GM13977 (cell line): ENCODE data around the gene ANAPC7.
"Not testable (repeated sequence)": the region's sequence is repeated elsewhere in the genome, so short reads cannot be mapped to it uniquely, and the experiment has no call there.

ENCODE experiments used
- DNase-seq: peaks from one replicate; pipeline ENCODE4 v3.0.0; 2012; ENCODE audit warnings: low spot score
- CTCF ChIP-seq: IDR thresholded peaks from 2 replicates; pipeline ENCODE4 v1.5.1; 2012; ENCODE audit warnings: mild to moderate bottlenecking, control low read depth; ENCODE audit not compliant: insufficient read depth; ENCODE audit errors: extremely low read depth, missing control alignments
- in situ Hi-C: fragments of 300-500 bp; cut with MboI; formaldehyde crosslinking; loops from one replicate; pipeline ENCODE4 v1.12.0; 2022; ENCODE audit warnings: low sequenced_read_pairs, low pct_unique_long_range_greater_than_20kb, mixed read lengths, inconsistent platforms; ENCODE audit not compliant: unreplicated experiment

ANAPC7 gene

GRCh38 chr12:110403146-110403975 lies at the start of gene ANAPC7:
TSS of gene ANAPC7 (minus strand) at chr12:110403708. CDS start at chr12:110403627, 81 bp downstream.
- TF ChIP-seq CTCF, result no peak
- in situ Hi-C loops, result no loop called here
- peak; percentile 90 for DNase-seq

- DNase-seq, result no peak
- TF ChIP-seq CTCF, result no peak
- in situ Hi-C loops, result loop anchor here (10.0 kb wide), 1 partner anchor 374 kb away; no protein-coding TSS in a partner anchor
Measured at GRCh38 chr12:110451263-110451662, 47.8 kb upstream of the ANAPC7 start.

GRCh38 chr12:110449799-110450497 lies 46.4 kb upstream of the ANAPC7 start, which contains the start of gene ARPC3:
TSS of gene ARPC3 (minus strand) at chr12:110450337. CDS start at chr12:110450260, 77 bp downstream.
- peak; percentile 97 for TF ChIP-seq CTCF
- in situ Hi-C loops, result loop anchor here (10.0 kb wide), 1 partner anchor 375 kb away; no protein-coding TSS in a partner anchor

GRCh38 chr12:110444455-110444854 lies 40.9 kb upstream of the ANAPC7 start:
- TF ChIP-seq CTCF, result no peak
- in situ Hi-C loops, result no loop called here
- no peak for DNase-seq

More at GRCh38 chr12:110449799-110450497, 46.4 kb upstream of the ANAPC7 start, which contains the start of gene ARPC3:
- peak; percentile 87 for DNase-seq

GRCh38 chr12:110436231-110436630 lies 32.7 kb upstream of the ANAPC7 start:
- TF ChIP-seq CTCF, result no peak
- in situ Hi-C loops, result no loop called here
- no peak for DNase-seq

- no peak for TF ChIP-seq CTCF
- in situ Hi-C loops, result no loop called here
- no peak for DNase-seq
Measured at GRCh38 chr12:110431957-110432587, 28.6 kb upstream of the ANAPC7 start.

GRCh38 chr12:110429676-110430075 lies 26.2 kb upstream of the ANAPC7 start:
- DNase-seq, result not testable (repeated sequence)
- in situ Hi-C loops, result loop anchor here (10.0 kb wide), 1 partner anchor 325 kb away; no protein-coding TSS in a partner anchor
